ENCODE data around the gene PIP4P1. TPM values are rescaled to one million over a fixed set of nuclear protein-coding genes. Genes with fewer than 3 reads are reported as not detected.
"Not testable (repeated sequence)": the region's sequence is repeated elsewhere in the genome, so short reads cannot be mapped to it uniquely, and the experiment has no call there.

PIP4P1 gene
- total and polyA plus RNA-seq, 4 donors: 22.2 to 46.7 (median 31.5) TPM

DNA sequence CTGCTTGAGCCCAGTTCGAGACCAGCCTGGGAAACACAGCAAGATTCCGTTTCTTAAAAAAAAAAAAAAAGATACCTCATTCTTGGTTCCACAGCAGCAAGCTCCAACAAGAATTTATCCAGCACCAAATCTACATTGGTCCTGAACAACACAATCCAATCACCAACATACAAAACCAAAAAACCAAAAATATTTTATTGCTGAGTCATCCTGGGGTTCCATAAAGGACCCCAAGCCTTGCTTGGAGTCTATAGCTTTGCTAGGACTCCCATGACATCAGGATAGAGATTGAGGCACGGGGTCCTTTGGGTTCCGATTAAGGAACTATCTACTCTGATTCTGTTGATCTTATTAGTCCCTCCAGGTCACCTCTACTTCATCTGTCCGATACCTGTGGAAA is 14.3 kb downstream of the PIP4P1 start:
- H3K36me3 ChIP-seq (ENCODE audit: control insufficient read depth in 4 of 4, insufficient read depth in 4 of 4, low read length in 4 of 4): peaks cover 40 to 45% (median 43%) of the 10 kb centered on the region in 4 donors

DNA sequence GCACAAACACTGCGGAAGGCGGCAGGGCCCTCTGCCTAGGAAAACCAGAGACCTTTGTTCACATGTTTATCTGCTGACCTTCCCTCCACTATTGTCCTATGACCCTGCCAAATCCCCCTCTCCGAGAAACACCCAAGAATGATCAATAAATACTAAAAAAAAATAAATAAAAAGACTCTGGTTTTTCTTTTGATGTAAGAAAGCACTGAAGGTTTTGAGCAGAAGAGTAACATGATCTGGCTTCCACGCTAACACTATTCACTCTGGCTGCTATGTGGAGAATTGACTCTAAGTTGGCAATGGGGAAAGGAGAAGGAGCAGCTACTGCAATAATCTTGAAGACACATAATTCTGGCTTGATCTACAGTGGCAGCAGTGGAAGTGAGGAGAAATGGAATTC is 17.6 kb downstream of the PIP4P1 start:
- H3K4me3 ChIP-seq; H3K27ac ChIP-seq (ENCODE audit: low read depth in 1 of 2, low read length in 1 of 2); H3K9me3 ChIP-seq (ENCODE audit: control insufficient read depth in 4 of 4, insufficient read depth in 3 of 4, low read length in 3 of 4); H3K9ac ChIP-seq (ENCODE audit: insufficient read depth in 1 of 2, low read length in 2 of 2); H3K4me1 ChIP-seq (ENCODE audit: control insufficient read depth in 5 of 5, insufficient read depth in 5 of 5, low read length in 5 of 5); DNase-seq; ATAC-seq (ENCODE audit: insufficient read depth, low FRiP score); H3K27me3 ChIP-seq (ENCODE audit: control insufficient read depth in 3 of 3, insufficient read depth in 3 of 3, low read length in 2 of 3): not testable (repeated sequence)
- 79 to 83% methylated on average over 2 of the region's 4 CpGs for WGBS, 2 donors
- peaks cover 22 to 26% (median 25%) of the 10 kb centered on the region in 4 donors for H3K36me3 ChIP-seq (ENCODE audit: control insufficient read depth in 4 of 4, insufficient read depth in 4 of 4, low read length in 4 of 4)

More for the DNA sequence above, 14.3 kb downstream of the PIP4P1 start:
- TF ChIP-seq, protein P1, sequence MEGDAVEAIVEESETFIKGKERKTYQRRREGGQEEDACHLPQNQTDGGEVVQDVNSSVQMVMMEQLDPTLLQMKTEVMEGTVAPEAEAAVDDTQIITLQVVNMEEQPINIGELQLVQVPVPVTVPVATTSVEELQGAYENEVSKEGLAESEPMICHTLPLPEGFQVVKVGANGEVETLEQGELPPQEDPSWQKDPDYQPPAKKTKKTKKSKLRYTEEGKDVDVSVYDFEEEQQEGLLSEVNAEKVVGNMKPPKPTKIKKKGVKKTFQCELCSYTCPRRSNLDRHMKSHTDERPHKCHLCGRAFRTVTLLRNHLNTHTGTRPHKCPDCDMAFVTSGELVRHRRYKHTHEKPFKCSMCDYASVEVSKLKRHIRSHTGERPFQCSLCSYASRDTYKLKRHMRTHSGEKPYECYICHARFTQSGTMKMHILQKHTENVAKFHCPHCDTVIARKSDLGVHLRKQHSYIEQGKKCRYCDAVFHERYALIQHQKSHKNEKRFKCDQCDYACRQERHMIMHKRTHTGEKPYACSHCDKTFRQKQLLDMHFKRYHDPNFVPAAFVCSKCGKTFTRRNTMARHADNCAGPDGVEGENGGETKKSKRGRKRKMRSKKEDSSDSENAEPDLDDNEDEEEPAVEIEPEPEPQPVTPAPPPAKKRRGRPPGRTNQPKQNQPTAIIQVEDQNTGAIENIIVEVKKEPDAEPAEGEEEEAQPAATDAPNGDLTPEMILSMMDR (IDR thresholded peaks at IDR 0.05; ENCODE audit: control extremely low read depth, extremely low read depth): no peak
- DNase-seq: no peak
- WGBS, 2 donors: 95% methylated on average over 5 of the region's 5 CpGs
- no peak overlapping the region for H3K27ac ChIP-seq (ENCODE audit: low read depth in 1 of 2, low read length in 1 of 2)
- no peaks in the 10 kb centered on the region for H3K4me1 ChIP-seq (ENCODE audit: control insufficient read depth in 5 of 5, insufficient read depth in 5 of 5, low read length in 5 of 5)
- H3K9me3 ChIP-seq (ENCODE audit: control insufficient read depth in 4 of 4, insufficient read depth in 3 of 4, low read length in 3 of 4): no peaks in the 10 kb centered on the region
- ATAC-seq (ENCODE audit: insufficient read depth, low FRiP score): no peak
- no peak overlapping the region for H3K4me3 ChIP-seq
- no peak overlapping the region for H3K9ac ChIP-seq (ENCODE audit: insufficient read depth in 1 of 2, low read length in 2 of 2)
- H3K27me3 ChIP-seq (ENCODE audit: control insufficient read depth in 3 of 3, insufficient read depth in 3 of 3, low read length in 2 of 3): no peaks in the 10 kb centered on the region

DNA sequence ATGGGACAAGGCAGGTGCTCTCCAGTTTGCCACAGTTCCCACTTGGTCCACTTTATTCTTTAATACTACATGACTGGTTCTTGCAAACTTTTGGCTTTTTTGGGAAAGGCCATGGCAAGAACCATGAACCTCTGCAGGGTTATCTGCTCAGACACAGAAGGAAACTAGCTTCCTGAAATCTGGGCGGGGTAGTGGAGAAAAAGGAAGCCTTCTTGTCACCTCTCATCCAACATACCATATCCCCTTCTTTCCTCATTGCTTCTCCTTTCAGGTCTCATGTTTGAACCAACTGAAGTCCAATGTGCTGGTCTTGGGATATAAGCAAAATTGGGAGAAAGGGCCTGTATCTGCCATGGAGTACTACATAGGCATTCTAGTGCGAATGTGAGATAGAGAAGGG is 19.8 kb downstream of the PIP4P1 start:
- peaks cover 0 to 2% (median 0%) of the 10 kb centered on the region in 5 donors for H3K4me1 ChIP-seq (ENCODE audit: control insufficient read depth in 5 of 5, insufficient read depth in 5 of 5, low read length in 5 of 5)
- peaks cover 0 to 4% (median 0%) of the 10 kb centered on the region in 3 donors for H3K27me3 ChIP-seq (ENCODE audit: control insufficient read depth in 3 of 3, insufficient read depth in 3 of 3, low read length in 2 of 3)
- no peak overlapping the region for H3K4me3 ChIP-seq
- peaks cover 2 to 9% (median 6%) of the 10 kb centered on the region in 4 donors for H3K36me3 ChIP-seq (ENCODE audit: control insufficient read depth in 4 of 4, insufficient read depth in 4 of 4, low read length in 4 of 4)
- 50 to 79% methylated on average over 2 of the region's 2 CpGs for WGBS, 2 donors
- DNase-seq (no peak), ATAC-seq (ENCODE audit: insufficient read depth, low FRiP score) (no peak)
- no peak overlapping the region for H3K27ac ChIP-seq (ENCODE audit: low read depth in 1 of 2, low read length in 1 of 2)
- no peaks in the 10 kb centered on the region for H3K9me3 ChIP-seq (ENCODE audit: control insufficient read depth in 4 of 4, insufficient read depth in 3 of 4, low read length in 3 of 4)
- H3K9ac ChIP-seq (ENCODE audit: insufficient read depth in 1 of 2, low read length in 2 of 2): no peak overlapping the region
- TF ChIP-seq, protein P1 (IDR thresholded peaks at IDR 0.05; ENCODE audit: control extremely low read depth, extremely low read depth): no peak

DNA sequence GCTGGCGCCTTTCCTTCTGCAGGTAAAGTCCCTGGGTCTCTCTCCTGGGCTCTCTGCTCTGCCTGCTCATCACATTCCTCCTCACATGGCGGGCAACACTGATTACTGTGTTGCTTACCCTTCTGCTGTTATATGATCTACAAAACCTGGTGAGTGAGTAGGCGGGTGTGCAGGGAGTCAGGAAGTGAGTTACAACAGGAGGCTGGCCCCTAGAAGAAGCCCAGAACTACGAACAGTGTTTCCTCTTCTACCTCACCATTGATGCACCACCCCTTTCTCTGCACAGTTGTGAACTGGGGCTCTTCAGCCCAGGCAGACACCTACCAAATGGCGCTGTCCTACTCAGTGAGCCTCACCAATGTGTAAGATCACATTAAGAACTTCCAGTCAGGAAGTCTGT is 20.4 kb downstream of the PIP4P1 start:
- 53 to 66% methylated on average over 5 of the region's 5 CpGs for WGBS, 2 donors
- no peaks in the 10 kb centered on the region for H3K9me3 ChIP-seq (ENCODE audit: control insufficient read depth in 4 of 4, insufficient read depth in 3 of 4, low read length in 3 of 4)
- H3K4me3 ChIP-seq: no peak overlapping the region
- no peak for DNase-seq
- TF ChIP-seq, protein P1 (IDR thresholded peaks at IDR 0.05; ENCODE audit: control extremely low read depth, extremely low read depth): no peak
- no peak overlapping the region for H3K9ac ChIP-seq (ENCODE audit: insufficient read depth in 1 of 2, low read length in 2 of 2)
- H3K36me3 ChIP-seq (ENCODE audit: control insufficient read depth in 4 of 4, insufficient read depth in 4 of 4, low read length in 4 of 4): peaks cover 0 to 4% (median 1%) of the 10 kb centered on the region in 4 donors
- H3K27me3 ChIP-seq (ENCODE audit: control insufficient read depth in 3 of 3, insufficient read depth in 3 of 3, low read length in 2 of 3): peaks cover 0 to 8% (median 0%) of the 10 kb centered on the region in 3 donors
- ATAC-seq (ENCODE audit: insufficient read depth, low FRiP score): no peak
- H3K4me1 ChIP-seq (ENCODE audit: control insufficient read depth in 5 of 5, insufficient read depth in 5 of 5, low read length in 5 of 5): peaks cover 0 to 2% (median 0%) of the 10 kb centered on the region in 5 donors
- H3K27ac ChIP-seq (ENCODE audit: low read depth in 1 of 2, low read length in 1 of 2): no peak overlapping the region
